Uterus (tissue), 4 donors: ENCODE data around the gene ATP1B4. TPM values are rescaled to one million over a fixed set of nuclear protein-coding genes. Genes with fewer than 3 reads are reported as not detected.

Source experiments
- DNase-seq, 2 donors: peaks; one replicate each; pipeline ENCODE4 v3.0.0-alpha.2; 2019 to 2020
- H3K27ac ChIP-seq, 2 donors: fragments of 200-600 bp; sonication (generic); 1 replicate in 1 of 2; 2 replicates in 1 of 2; pipeline ENCODE4 v1.5.1; 2016 to 2018
- H3K27me3 ChIP-seq, 2 donors: fragments of 200-600 bp; sonication (generic); one replicate each; pipeline ENCODE4 v1.5.1; 2018 to 2019; ENCODE audit warnings: control low read depth in 1 of 2
- H3K36me3 ChIP-seq, 2 donors: fragments of 200-600 bp; sonication (generic); one replicate each; pipeline ENCODE4 v1.5.1; 2019; ENCODE audit warnings: control low read depth in 1 of 2
- H3K4me1 ChIP-seq, 2 donors: fragments of 200-600 bp; sonication (generic); one replicate each; pipeline ENCODE4 v1.5.1; 2018 to 2019; ENCODE audit warnings: control low read depth in 1 of 2
- H3K4me3 ChIP-seq, 2 donors: fragments of 200-600 bp; sonication (generic); 1 replicate in 1 of 2; 2 replicates in 1 of 2; pipeline ENCODE4 v1.5.1; 2018 to 2019; ENCODE audit warnings: mild to moderate bottlenecking in 1 of 2
- H3K9me3 ChIP-seq, 2 donors: fragments of 200-600 bp; sonication (generic); one replicate each; pipeline ENCODE4 v1.5.1; 2019; ENCODE audit warnings: control low read depth in 1 of 2
- POLR2A ChIP-seq, 2 donors: fragments of 450-650 bp; IDR thresholded peaks; one replicate each; pipeline ENCODE4 v1.6.1; 2016; ENCODE audit warnings: antibody characterized with exemption in 2 of 2, mild to moderate bottlenecking in 1 of 2, moderate library complexity in 1 of 2
- intact Hi-C: fragments of 100-400 bp; cut with DNase I; formaldehyde crosslinking; loops from one replicate; pipeline ENCODE4 v1.15.1; 2023; ENCODE audit warnings: low total_unique reads
- total RNA-seq, 4 donors: library from RNA; depleted of rRNA in 3 of 4; stranded (reverse); fragments of >200 nt in 3 of 4; gene quantifications; one replicate each; pipeline versions ENCODE4 v1.1.0 to v1.2.4, GENCODE V29; 2014 to 2023
- TF ChIP-seq, protein P1 (sequence below), 4 experiments: fragments of 200-600 bp in 2 of 4; fragments of 450-650 bp in 2 of 4; sonication (generic) in 2 of 4; IDR thresholded peaks; one replicate each; pipeline ENCODE4 v1.5.1; 2016 to 2019; ENCODE audit warnings: antibody characterized with exemption in 4 of 4, mild to moderate bottlenecking in 2 of 4, moderate library complexity in 1 of 4
- donor health status: DM: yes; HTN: yes; CAD: no.

ATP1B4 gene
- total RNA-seq, 4 donors from 2014 or later: not detected

DNA sequence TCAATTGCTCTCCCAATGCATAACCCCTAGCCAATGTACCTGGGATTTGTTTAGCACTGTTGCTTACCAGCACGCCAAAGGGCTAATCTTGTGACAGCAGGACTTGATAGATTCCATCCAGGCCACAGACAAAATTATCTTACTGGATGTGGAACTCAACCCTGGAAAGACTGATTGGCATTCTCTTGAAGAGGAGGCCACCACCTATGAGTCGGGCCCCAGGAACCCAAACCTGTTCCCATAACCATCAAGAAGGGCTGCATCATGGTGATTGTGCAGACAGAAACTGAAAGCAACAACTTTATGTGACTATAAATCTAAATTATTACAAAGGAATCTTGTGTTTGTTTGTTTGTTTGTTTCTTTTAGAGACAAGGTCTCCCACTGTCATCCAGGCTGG lies 30.8 kb upstream of the ATP1B4 start:
- TF ChIP-seq POLR2A (IDR thresholded peaks at IDR 0.05): no peak
- TF ChIP-seq, protein P1, sequence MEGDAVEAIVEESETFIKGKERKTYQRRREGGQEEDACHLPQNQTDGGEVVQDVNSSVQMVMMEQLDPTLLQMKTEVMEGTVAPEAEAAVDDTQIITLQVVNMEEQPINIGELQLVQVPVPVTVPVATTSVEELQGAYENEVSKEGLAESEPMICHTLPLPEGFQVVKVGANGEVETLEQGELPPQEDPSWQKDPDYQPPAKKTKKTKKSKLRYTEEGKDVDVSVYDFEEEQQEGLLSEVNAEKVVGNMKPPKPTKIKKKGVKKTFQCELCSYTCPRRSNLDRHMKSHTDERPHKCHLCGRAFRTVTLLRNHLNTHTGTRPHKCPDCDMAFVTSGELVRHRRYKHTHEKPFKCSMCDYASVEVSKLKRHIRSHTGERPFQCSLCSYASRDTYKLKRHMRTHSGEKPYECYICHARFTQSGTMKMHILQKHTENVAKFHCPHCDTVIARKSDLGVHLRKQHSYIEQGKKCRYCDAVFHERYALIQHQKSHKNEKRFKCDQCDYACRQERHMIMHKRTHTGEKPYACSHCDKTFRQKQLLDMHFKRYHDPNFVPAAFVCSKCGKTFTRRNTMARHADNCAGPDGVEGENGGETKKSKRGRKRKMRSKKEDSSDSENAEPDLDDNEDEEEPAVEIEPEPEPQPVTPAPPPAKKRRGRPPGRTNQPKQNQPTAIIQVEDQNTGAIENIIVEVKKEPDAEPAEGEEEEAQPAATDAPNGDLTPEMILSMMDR (IDR thresholded peaks at IDR 0.05): no peak
- Histone ChIP-seq H3K27me3 (no peaks in the 10 kb centered on the region), H3K4me1 (no peaks in the 10 kb centered on the region), H3K4me3 (no peak overlapping the region), H3K9me3 (no peaks in the 10 kb centered on the region), H3K36me3 (no peaks in the 10 kb centered on the region), H3K27ac (no peak overlapping the region)
- no peak for DNase-seq
- intact Hi-C loops: no loop called here

DNA sequence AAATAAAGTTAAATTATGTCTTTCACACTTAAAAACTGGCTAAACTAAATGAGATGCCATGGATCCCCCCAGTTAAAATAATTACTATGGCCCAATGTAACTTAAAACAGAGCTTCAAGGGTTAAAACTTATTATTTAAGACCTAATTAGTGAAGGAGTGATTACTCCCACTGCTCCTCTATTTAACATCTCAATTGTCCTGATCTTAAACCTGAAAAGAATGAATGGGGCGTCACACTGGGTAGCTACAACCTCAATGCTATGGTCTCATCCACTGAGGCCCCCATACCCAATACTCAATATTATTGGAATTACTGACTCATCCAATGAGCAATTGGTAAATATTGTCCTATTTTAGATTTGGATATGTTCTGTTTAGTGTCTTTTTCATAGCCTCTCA lies 29.5 kb upstream of the ATP1B4 start:
- TF ChIP-seq, protein P1 (IDR thresholded peaks at IDR 0.05): no peak
- no peak for TF ChIP-seq POLR2A (IDR thresholded peaks at IDR 0.05)

DNA sequence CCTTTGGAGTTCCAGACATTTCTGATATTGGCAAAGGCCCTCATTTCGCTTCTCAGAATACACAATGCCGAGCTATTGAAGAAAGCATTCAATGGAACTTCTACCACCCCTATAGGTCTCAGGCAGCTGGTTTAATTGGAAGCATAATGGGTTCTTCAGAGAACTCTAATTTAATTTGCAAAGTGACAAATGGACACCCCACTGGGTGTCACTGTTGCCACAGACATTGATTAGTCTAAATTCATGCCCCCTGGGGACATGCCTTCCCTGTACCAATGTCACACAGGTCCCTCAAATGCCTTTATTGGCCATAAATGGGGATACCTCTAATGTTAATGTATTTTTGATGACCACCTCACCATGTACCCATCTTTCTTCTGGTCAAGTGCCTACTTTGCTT lies 27.7 kb upstream of the ATP1B4 start:
- TF ChIP-seq, protein P1 (IDR thresholded peaks at IDR 0.05): no peak
- TF ChIP-seq POLR2A (IDR thresholded peaks at IDR 0.05): no peak
- no peak for DNase-seq
- Histone ChIP-seq H3K4me1 (no peaks in the 10 kb centered on the region), H3K4me3 (no peak overlapping the region), H3K27me3 (no peaks in the 10 kb centered on the region), H3K27ac (no peak overlapping the region), H3K9me3 (no peaks in the 10 kb centered on the region), H3K36me3 (no peaks in the 10 kb centered on the region)
- intact Hi-C loops: no loop called here

More for the DNA sequence above, 29.5 kb upstream of the ATP1B4 start:
- Histone ChIP-seq H3K4me3 (no peak overlapping the region), H3K27ac (no peak overlapping the region), H3K9me3 (no peaks in the 10 kb centered on the region), H3K36me3 (no peaks in the 10 kb centered on the region), H3K27me3 (no peaks in the 10 kb centered on the region), H3K4me1 (no peaks in the 10 kb centered on the region)
- DNase-seq: no peak
- intact Hi-C loops: no loop called here

DNA sequence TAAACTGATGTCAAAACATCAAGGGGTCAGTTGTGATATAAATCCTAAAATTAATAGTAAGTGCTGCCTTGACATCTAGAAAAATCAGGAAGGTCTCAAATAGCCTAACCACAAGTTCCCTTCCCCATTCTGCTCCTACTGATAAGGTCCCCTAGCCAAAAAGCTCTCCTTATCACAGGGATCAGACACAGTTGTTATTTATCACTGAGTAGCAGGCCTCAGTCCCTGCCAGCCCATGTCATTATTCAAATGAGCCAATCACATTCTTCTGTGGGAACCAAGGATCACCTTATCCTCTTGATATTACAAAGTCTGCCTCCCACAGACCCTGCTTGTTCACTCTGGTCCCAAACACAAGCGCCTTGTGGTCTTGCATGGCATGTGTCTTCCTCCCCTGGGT lies 27.3 kb upstream of the ATP1B4 start:
- no peak overlapping the region for H3K27ac ChIP-seq
- no peaks in the 10 kb centered on the region for H3K4me1 ChIP-seq
- no peaks in the 10 kb centered on the region for H3K9me3 ChIP-seq
- no peak overlapping the region for H3K4me3 ChIP-seq
- TF ChIP-seq, protein P1 (IDR thresholded peaks at IDR 0.05): no peak
- TF ChIP-seq POLR2A (IDR thresholded peaks at IDR 0.05): no peak
- no peaks in the 10 kb centered on the region for H3K27me3 ChIP-seq
- no peaks in the 10 kb centered on the region for H3K36me3 ChIP-seq
- DNase-seq: no peak
- intact Hi-C loops: no loop called here

DNA sequence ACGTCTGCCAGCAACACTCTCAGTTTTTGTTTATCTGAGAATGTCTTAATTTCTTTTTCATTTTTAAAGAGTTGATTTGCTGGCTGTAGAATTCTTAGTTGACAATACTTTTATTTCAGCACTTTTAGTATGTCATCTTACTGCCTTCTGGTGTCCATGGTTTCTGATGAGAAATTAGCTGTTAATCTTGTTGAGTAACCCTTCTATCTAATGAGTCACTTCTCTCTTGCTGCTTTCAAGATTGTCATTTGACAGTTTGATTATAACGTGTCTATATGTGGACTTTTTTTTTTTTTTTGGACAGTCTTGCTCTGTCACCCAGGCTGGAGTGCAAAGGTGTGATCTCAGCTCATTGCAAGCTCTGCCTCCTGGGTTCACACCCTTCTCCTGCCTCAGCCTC lies 26.6 kb upstream of the ATP1B4 start:
- no peaks in the 10 kb centered on the region for H3K27me3 ChIP-seq
- no peak for DNase-seq
- no peaks in the 10 kb centered on the region for H3K4me1 ChIP-seq
- TF ChIP-seq POLR2A (IDR thresholded peaks at IDR 0.05): no peak
- TF ChIP-seq, protein P1 (IDR thresholded peaks at IDR 0.05): no peak
- H3K9me3 ChIP-seq: no peaks in the 10 kb centered on the region
- H3K36me3 ChIP-seq: no peaks in the 10 kb centered on the region
- intact Hi-C loops: no loop called here
- no peak overlapping the region for H3K4me3 ChIP-seq
- H3K27ac ChIP-seq: no peak overlapping the region
